Right ventricle myocardium inferior (tissue), 1 donor: ENCODE results near the gene RPTOR. TPM values are rescaled to one million over a fixed set of nuclear protein-coding genes. Genes with fewer than 3 reads are reported as not detected.

ENCODE experiments used
- ATAC-seq: fragments of 200-7000 bp; cut with Tn5 transposase; one replicate; pipeline ENCODE4 v1.9.1; 2020; ENCODE audit warnings: mild to moderate bottlenecking, moderate library complexity
- DNase-seq: peaks from one replicate; pipeline ENCODE4 v3.0.0; 2021; ENCODE audit errors: missing footprints
- intact Hi-C: fragments of 100-400 bp; cut with DNase I; formaldehyde crosslinking; loops from one replicate; pipeline ENCODE4 v1.11.0; 2022
- total RNA-seq: library from RNA; stranded (reverse); fragmentation: NEBNext Ultra II Directional; extraction: Animal tissue kit (Norgen Biotek cat#: 25700); gene quantifications from one replicate; pipeline ENCODE4 v1.2.1, GENCODE V29; 2021
- donor health status: DM: no; HTN: yes; CAD: no; lungs with severe emphysema.

Gene RPTOR
- total RNA-seq, 1 donor from 2014 or later, result 18.8 TPM

GRCh38 chr17:80629298-80630028 is 84.8 kb downstream of the RPTOR start:
- intact Hi-C loops, result no loop called here
- ATAC-seq, result no peak
- no peak for DNase-seq

GRCh38 chr17:80630560-80631120 is 86.0 kb downstream of the RPTOR start:
- intact Hi-C loops, result no loop called here
- no peak for DNase-seq
- ATAC-seq, result no peak

- ATAC-seq (no peak), DNase-seq (no peak)
- intact Hi-C loops, result no loop called here
Measured at GRCh38 chr17:80631142-80632045, 86.8 kb downstream of the RPTOR start.

GRCh38 chr17:80632046-80632581 is 87.5 kb downstream of the RPTOR start:
- DNase-seq, result no peak
- no peak for ATAC-seq

GRCh38 chr17:80633207-80633606 is 88.6 kb downstream of the RPTOR start:
- DNase-seq (no peak), ATAC-seq (no peak)
- intact Hi-C loops, result no loop called here

More at GRCh38 chr17:80632046-80632581, 87.5 kb downstream of the RPTOR start:
- intact Hi-C loops, result no loop called here

GRCh38 chr17:80633994-80634566 is 89.4 kb downstream of the RPTOR start:
- ATAC-seq (no peak), DNase-seq (no peak)
- intact Hi-C loops, result no loop called here

GRCh38 chr17:80636361-80637018 is 91.9 kb downstream of the RPTOR start:
- no peak for ATAC-seq
- DNase-seq, result no peak
- intact Hi-C loops, result no loop called here

GRCh38 chr17:80637048-80637781 is 92.6 kb downstream of the RPTOR start:
- no peak for DNase-seq
- ATAC-seq, result no peak
- intact Hi-C loops, result no loop called here

GRCh38 chr17:80639658-80640057 is 95.0 kb downstream of the RPTOR start:
- no peak for ATAC-seq
- no peak for DNase-seq
- intact Hi-C loops, result no loop called here

GRCh38 chr17:80640366-80641084 is 95.9 kb downstream of the RPTOR start:
- ATAC-seq (no peak), DNase-seq (no peak)
- intact Hi-C loops, result no loop called here

GRCh38 chr17:80643326-80644099 is 98.9 kb downstream of the RPTOR start:
- no peak for ATAC-seq
- no peak for DNase-seq
- intact Hi-C loops, result no loop called here

GRCh38 chr17:80644536-80644935 is 99.9 kb downstream of the RPTOR start:
- ATAC-seq (no peak), DNase-seq (no peak)
- intact Hi-C loops, result no loop called here

GRCh38 chr17:80645706-80646325 is 101.2 kb downstream of the RPTOR start:
- intact Hi-C loops, result no loop called here
- ATAC-seq (no peak), DNase-seq (no peak)

GRCh38 chr17:80646328-80646727 is 101.7 kb downstream of the RPTOR start:
- intact Hi-C loops, result no loop called here
- no peak for DNase-seq
- no peak for ATAC-seq

GRCh38 chr17:80647746-80648145 is 103.1 kb downstream of the RPTOR start:
- no peak for ATAC-seq
- no peak for DNase-seq
- intact Hi-C loops, result no loop called here

GRCh38 chr17:80649200-80649644 is 104.6 kb downstream of the RPTOR start:
- ATAC-seq (no peak), DNase-seq (no peak)
- intact Hi-C loops, result no loop called here
